HG03039 (cell line): ENCODE results near the gene COX18.

ENCODE experiments used
- ATAC-seq: cut with Tn5 transposase; IDR thresholded peaks from one replicate; pipeline ENCODE4 v1.9.1; 2021; ENCODE audit warnings: mild to moderate bottlenecking, moderate library complexity; ENCODE audit not compliant: unreplicated experiment

The COX18 gene

GRCh38 chr4:73069338-73070073 is at the start of gene COX18:
TSS of gene COX18 (minus strand) at chr4:73069716. CDS start at chr4:73069649, 67 bp downstream.
- peak; percentile 82 for ATAC-seq

- ATAC-seq, result no peak
Observed at GRCh38 chr4:73109493-73109892, 40.0 kb upstream of the COX18 start.

- ATAC-seq, result no peak
Observed at GRCh38 chr4:73104695-73105094, 35.2 kb upstream of the COX18 start.

- no peak for ATAC-seq
Observed at GRCh38 chr4:73103799-73104503, 34.4 kb upstream of the COX18 start.

- ATAC-seq, result no peak
Observed at GRCh38 chr4:73099143-73099542, 29.6 kb upstream of the COX18 start.

GRCh38 chr4:73098713-73099112 is 29.2 kb upstream of the COX18 start:
- ATAC-seq, result no peak

GRCh38 chr4:73098016-73098415 is 28.5 kb upstream of the COX18 start:
- no peak for ATAC-seq

- ATAC-seq, result no peak
Observed at GRCh38 chr4:73092868-73093267, 23.4 kb upstream of the COX18 start.

GRCh38 chr4:73090738-73091137 is 21.2 kb upstream of the COX18 start:
- no peak for ATAC-seq

GRCh38 chr4:73087871-73088270 is 18.4 kb upstream of the COX18 start:
- no peak for ATAC-seq

GRCh38 chr4:73086095-73086868 is 16.8 kb upstream of the COX18 start:
- no peak for ATAC-seq

- ATAC-seq, result no peak
Observed at GRCh38 chr4:73080789-73081188, 11.3 kb upstream of the COX18 start.

GRCh38 chr4:73075832-73076231 is 6.3 kb upstream of the COX18 start:
- no peak for ATAC-seq

GRCh38 chr4:73070074-73070390 is 516 bp upstream of the COX18 start:
- ATAC-seq, result peak; percentile 4

GRCh38 chr4:73068491-73069337 is 802 bp downstream of the COX18 start:
- ATAC-seq, result no peak

GRCh38 chr4:73067971-73068394 is 1.5 kb downstream of the COX18 start:
- ATAC-seq, result no peak

- ATAC-seq, result no peak
Observed at GRCh38 chr4:73066928-73067327, 2.6 kb downstream of the COX18 start.

- no peak for ATAC-seq
Observed at GRCh38 chr4:73066445-73066844, 3.1 kb downstream of the COX18 start.

- ATAC-seq, result no peak
Observed at GRCh38 chr4:73064536-73064935, 5.0 kb downstream of the COX18 start.

GRCh38 chr4:73055241-73055897 is 14.1 kb downstream of the COX18 start:
- ATAC-seq, result peak; percentile 95
